OCI-LY3 (cell line): ENCODE data around the gene PTPRN2.

Experiments
- H2AFZ ChIP-seq: fragments of 200-600, 300-600 bp; shearing (Covaris generic); 2 replicates; pipeline ENCODE4 v1.6.0; 2014; ENCODE audit warnings: antibody characterized with exemption, low read depth, low read length
- H3K27ac ChIP-seq: fragments of 200-600, 300-600 bp; sonication (generic); 2 replicates; pipeline ENCODE4 v1.5.1; 2014; ENCODE audit warnings: mild to moderate bottlenecking, low read length, moderate library complexity, mixed read lengths
- H3K27me3 ChIP-seq: fragments of 200-600, 300-600 bp; sonication (generic); 2 replicates; pipeline ENCODE4 v1.6.1; 2014; ENCODE audit warnings: low read depth, low read length, mixed read lengths
- H3K36me3 ChIP-seq: fragments of 200-600, 300-600 bp; sonication (generic); replicated peaks from 2 replicates; pipeline ENCODE3; 2014; ENCODE audit warnings: low read depth, low read length, mixed read lengths
- H3K4me1 ChIP-seq: fragments of 300-600, 200-600 bp; sonication (generic); 2 replicates; pipeline ENCODE4 v1.6.1; 2014; ENCODE audit warnings: low read length, mixed read lengths
- H3K4me2 ChIP-seq: fragments of 200-600, 300-600 bp; sonication (generic); 2 replicates; pipeline ENCODE4 v1.6.1; 2014; ENCODE audit warnings: low read length, mixed read lengths
- H3K4me3 ChIP-seq: fragments of 300-600, 200-600 bp; sonication (generic); 2 replicates; pipeline ENCODE4 v1.5.1; 2014; ENCODE audit warnings: antibody characterized with exemption, mild to moderate bottlenecking, low read length, moderate library complexity
- H3K79me2 ChIP-seq: fragments of 300-600, 200-600 bp; shearing (Covaris generic); 2 replicates; pipeline ENCODE4 v1.6.1; 2014; ENCODE audit warnings: mild to moderate bottlenecking, low read length, mixed read lengths
- H3K9ac ChIP-seq: fragments of 300-600, 200-600 bp; shearing (Covaris generic); 2 replicates; pipeline ENCODE4 v1.6.0; 2014; ENCODE audit warnings: mild to moderate bottlenecking, low read length, moderate library complexity
- H3K9me3 ChIP-seq: fragments of 200-600, 300-600 bp; shearing (Covaris generic); 2 replicates; pipeline ENCODE4 v1.6.1; 2014; ENCODE audit warnings: low read length, mixed read lengths; ENCODE audit not compliant: insufficient read depth
- H4K20me1 ChIP-seq: fragments of 200-600, 300-600 bp; sonication (generic); 2 replicates; pipeline ENCODE4 v1.6.1; 2016; ENCODE audit warnings: low read length, mixed read lengths; ENCODE audit not compliant: insufficient read depth
- CTCF ChIP-seq: fragments of 200-600, 300-600 bp; sonication (generic); IDR thresholded peaks from 2 replicates; pipeline ENCODE4 v1.5.1; 2014; ENCODE audit warnings: antibody characterized with exemption, low read length, low read depth
- EZH2phosphoT487 ChIP-seq: fragments of 200-600 bp; shearing (Covaris generic); IDR thresholded peaks from 2 replicates; pipeline ENCODE4 v1.6.1; 2018; ENCODE audit warnings: antibody characterized with exemption, mixed run types, low read depth

Gene PTPRN2

GRCh38 chr7:158329686-158330085 is 257.9 kb downstream of the PTPRN2 start:
- TF ChIP-seq EZH2phosphoT487 (no peak), CTCF (no peak)
- H2AFZ ChIP-seq: no peak overlapping the region
- H3K4me3 ChIP-seq: no peak overlapping the region
- H3K27me3 ChIP-seq: no peaks in the 10 kb centered on the region
- no peaks in the 10 kb centered on the region for H3K36me3 ChIP-seq
- H3K9me3 ChIP-seq: 0 out of 2 replicates have a peak, but pooled peaks cover 3% of the 10 kb centered on the region
- H3K9ac ChIP-seq: no peak overlapping the region
- H3K79me2 ChIP-seq: no peaks in the 10 kb centered on the region
- no peak overlapping the region for H3K4me2 ChIP-seq
- H4K20me1 ChIP-seq: no peaks in the 10 kb centered on the region
- H3K27ac ChIP-seq: no peak overlapping the region
- no peaks in the 10 kb centered on the region for H3K4me1 ChIP-seq

DNA sequence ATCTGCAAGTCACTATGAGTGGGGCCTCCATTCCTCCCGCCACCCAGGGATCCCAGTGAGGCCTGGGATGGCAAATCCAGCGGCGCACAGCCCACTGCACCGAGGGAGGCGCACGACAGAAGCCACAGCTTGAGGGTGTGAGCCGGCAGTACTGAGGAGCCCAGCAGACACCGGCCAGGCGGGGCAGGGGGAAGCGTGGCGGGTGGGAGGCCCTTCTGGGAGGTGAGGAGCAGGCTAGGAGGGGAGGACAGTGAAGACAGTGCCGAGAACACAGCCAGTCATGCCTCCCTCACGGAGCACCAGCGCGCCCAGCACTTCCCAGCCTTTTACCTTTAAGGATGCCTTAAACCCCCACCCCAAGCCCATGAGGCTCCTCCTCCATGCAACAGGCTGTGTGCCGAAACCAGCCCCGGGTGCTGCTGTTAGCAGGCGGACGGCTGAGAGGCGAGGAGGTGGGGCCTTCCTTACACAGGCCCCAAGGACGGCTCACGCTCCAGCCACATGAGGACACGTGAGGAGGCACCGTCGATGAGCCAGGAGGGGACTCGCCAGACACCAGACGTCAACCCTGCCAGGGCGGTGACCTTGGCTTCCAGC is 258.5 kb downstream of the PTPRN2 start:
- H3K9me3 ChIP-seq: 0 out of 2 replicates have a peak, but pooled peaks cover 3% of the 10 kb centered on the region
- no peaks in the 10 kb centered on the region for H4K20me1 ChIP-seq
- no peaks in the 10 kb centered on the region for H3K79me2 ChIP-seq
- no peak overlapping the region for H3K9ac ChIP-seq
- no peaks in the 10 kb centered on the region for H3K36me3 ChIP-seq
- H2AFZ ChIP-seq: no peak overlapping the region
- no peak overlapping the region for H3K4me2 ChIP-seq
- H3K4me1 ChIP-seq: no peaks in the 10 kb centered on the region
- no peak overlapping the region for H3K27ac ChIP-seq
- H3K4me3 ChIP-seq: no peak overlapping the region
- no peak for TF ChIP-seq CTCF
- no peak for TF ChIP-seq EZH2phosphoT487
- H3K27me3 ChIP-seq: no peaks in the 10 kb centered on the region

GRCh38 chr7:158328376-158329013 is 259.1 kb downstream of the PTPRN2 start:
- Histone ChIP-seq H3K9ac (no peak overlapping the region), H3K4me3 (no peak overlapping the region), H3K4me1 (no peaks in the 10 kb centered on the region), H3K9me3 (0 out of 2 replicates have a peak, but pooled peaks cover 3% of the 10 kb centered on the region), H3K79me2 (no peaks in the 10 kb centered on the region), H4K20me1 (no peaks in the 10 kb centered on the region), H3K4me2 (no peak overlapping the region), H3K27ac (no peak overlapping the region), H2AFZ (no peak overlapping the region), H3K36me3 (no peaks in the 10 kb centered on the region), H3K27me3 (no peaks in the 10 kb centered on the region)
- TF ChIP-seq EZH2phosphoT487 (no peak), CTCF (no peak)

GRCh38 chr7:158327571-158328180 is 259.9 kb downstream of the PTPRN2 start:
- Histone ChIP-seq H3K27ac (no peak overlapping the region), H3K36me3 (no peaks in the 10 kb centered on the region), H4K20me1 (no peaks in the 10 kb centered on the region), H3K79me2 (no peaks in the 10 kb centered on the region), H3K27me3 (no peaks in the 10 kb centered on the region), H3K9me3 (0 out of 2 replicates have a peak, but pooled peaks cover 3% of the 10 kb centered on the region), H2AFZ (no peak overlapping the region), H3K4me3 (no peak overlapping the region), H3K4me2 (no peak overlapping the region), H3K4me1 (no peaks in the 10 kb centered on the region), H3K9ac (no peak overlapping the region)
- no peak for TF ChIP-seq EZH2phosphoT487
- no peak for TF ChIP-seq CTCF
